ENCODE measurements around the gene HUS1B.
"Not testable (repeated sequence)": the region's sequence is repeated elsewhere in the genome, so short reads cannot be mapped to it uniquely, and the experiment has no call there.

Gene HUS1B

DNA sequence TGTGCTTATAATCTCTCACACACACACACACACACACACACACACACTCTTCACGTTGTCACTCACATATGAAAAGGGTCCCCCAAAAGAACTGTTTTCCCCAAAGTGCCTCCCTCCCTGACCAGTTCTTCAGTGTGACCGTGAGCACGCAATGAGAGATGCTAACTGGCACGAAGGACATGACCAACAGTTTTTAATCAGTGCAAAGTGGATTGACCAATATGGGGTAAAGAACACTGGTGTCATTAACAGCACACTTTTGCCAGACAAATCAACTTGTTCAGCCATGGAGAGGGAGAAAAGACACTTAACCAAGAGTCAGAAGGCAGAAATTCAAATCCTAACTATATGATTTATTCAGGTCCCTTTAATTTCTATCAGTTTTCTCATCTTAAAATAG, 21.0 kb upstream of the HUS1B start:
- DNase-seq, result no peak

DNA sequence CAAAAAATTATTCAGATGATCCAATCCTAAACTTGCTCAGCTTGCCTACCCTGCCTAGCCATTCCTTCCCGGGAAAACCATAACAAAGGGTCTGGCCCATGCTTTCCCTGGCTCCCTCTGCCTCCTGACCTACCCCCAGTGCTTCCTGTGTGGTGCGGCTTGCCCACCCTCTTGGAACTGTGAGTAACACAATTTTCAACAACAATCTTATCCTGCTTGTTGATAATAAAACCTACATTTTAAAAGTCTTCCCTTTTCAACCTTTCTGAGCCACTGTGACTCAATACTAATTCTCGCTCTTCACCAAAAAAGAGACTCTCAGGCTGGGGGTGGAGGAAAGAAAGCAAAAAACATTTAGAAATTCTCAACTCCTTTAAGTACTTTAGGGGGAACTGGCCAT, 18.1 kb upstream of the HUS1B start:
- DNase-seq, result no peak

DNA sequence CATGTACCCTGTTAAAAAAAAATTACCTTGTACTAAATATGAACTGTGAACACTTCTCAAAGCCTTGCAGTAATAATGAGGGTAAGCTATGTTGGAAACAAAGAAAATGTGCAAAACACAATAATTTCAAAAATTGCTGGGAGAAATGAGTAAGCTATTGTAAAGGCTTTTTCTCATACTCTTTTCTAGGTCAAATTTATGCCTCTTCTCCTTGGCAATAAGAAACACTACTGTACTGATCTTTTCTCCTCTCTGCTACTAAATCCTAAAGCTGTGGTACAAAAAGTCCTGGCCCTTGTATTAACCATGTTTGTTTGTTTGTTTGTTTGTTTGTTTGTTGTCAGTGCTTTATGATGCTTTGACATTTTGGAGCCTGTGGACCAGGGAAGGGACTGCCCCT, 17.5 kb upstream of the HUS1B start:
- no peak for DNase-seq

DNA sequence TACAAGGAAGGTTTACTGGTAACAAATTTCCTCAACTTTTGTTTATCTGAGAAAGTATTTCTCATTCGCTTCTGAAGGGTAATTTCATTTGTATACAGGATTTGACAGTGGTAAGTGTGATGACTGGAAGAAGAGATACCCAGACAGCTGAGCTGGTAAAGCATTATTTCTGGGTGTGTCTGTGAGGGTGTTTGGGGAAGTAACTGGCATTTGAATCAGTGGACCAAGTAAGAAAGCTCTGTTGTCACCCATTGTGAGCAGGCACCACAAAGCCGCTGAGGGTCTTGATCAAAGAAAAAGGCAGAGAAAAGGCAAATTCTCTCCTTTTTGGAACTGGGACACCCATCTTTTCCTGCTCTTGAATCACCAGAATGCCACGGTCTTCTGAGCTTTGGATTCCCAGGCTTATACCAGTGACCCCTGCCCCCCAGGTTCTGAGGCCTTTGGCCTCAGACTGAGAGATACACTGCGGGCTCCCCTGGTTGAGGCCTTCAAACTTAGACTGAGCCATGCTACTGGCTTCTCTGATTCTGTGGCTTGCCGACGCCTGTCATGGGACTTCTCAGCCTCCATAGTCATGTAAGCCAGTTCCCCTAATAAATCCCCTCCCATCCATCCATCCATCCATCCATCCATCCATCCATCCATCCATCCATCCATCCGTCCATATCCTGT, 10.5 kb upstream of the HUS1B start:
- DNase-seq, result no peak

DNA sequence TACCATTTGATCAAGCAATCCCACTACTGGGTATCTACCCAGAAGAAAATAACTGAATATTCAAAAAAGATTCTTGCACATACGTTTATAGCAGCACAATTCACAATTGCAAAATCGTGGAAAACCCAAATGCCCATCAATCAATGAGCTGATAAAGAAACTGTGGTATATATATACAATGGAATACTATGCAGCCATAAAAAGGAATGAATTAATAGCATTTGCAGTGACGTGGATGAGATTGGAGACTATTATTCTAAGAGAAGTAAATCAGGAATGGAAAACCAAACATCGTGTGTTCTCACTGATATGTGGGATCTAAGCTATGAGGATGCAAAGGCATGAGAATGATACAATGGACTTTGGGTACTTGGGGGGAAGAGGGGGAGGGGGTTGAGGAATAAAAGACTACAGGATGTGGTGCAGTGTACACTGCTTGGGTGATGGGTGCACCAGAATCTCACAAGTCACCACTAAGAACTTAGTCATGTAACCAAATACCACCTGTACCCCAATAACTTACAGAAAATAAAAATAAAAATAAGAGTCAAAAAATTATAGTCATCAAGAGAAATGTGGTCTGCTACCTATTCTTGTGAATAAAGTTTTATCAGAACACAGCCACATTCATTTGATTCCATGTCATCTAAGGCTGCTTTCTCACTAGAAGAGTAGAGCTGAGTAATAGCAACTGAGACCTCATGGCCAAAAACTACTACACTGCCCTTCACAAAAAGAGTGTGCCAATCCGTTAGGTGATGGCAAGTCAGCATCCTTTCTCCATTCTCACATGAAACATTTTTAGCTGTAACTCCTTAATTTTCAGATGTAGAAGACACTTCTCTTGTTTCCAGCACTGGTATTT, 8.7 kb upstream of the HUS1B start:
- no peak for DNase-seq

DNA sequence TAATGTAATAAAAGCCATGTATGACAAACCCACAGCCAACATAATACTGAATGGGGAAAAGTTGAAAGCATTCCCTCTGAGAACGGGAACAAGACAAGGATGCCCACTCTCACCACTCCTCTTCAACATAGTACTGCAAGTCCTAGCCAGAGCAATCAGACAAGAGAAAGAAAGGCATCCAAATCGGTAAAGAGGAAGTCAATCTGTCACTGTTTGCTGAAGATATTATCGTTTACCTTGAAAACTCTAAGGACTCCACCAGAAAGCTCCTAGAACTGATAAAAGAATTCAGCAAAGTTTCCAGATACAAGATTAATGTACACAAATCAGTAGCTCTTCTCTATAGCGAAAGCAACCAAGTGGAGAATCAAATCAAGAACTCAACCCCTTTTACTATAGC, 6.9 kb upstream of the HUS1B start:
- not testable (repeated sequence) for DNase-seq

DNA sequence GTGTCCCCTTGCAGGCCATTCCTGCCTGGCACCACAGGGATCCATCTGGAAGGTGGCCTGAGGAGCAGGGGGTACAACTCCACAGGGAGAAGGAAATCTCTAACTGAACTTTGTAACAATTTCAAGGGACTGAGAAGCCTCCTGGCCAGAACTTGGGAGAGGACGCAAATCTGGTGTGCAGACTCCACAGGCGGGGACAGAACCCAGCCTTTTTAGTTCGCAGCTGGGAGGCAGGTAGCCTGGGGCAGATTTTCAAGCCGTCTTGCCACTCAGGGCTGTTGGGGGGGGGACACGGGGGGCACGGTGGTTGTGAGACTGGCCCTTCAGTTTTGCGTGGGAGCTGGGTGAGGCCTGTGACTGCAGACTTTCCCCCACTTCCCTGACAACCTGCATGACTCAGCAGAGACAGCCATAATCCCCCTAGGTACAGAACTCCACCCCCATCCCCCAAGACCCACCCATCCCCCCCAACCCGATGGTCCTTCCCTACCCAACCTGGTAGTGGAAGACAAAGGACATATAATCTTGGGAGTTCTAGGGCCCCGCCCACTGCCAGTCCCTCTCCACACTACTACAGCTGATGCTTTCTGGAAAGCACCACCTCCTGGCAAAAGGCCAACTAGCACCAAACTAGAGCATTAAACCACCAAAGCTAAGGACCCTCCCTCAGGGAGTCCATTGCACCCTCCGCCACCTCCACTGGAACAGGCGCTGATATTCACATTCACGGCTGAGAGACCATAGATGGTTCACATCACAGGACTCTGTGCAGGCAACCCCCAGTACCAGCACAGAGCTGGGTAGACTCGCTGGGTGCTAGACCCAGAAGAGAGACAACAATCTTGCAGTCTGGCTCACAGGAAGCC, 3.0 kb upstream of the HUS1B start:
- DNase-seq, result no peak

DNA sequence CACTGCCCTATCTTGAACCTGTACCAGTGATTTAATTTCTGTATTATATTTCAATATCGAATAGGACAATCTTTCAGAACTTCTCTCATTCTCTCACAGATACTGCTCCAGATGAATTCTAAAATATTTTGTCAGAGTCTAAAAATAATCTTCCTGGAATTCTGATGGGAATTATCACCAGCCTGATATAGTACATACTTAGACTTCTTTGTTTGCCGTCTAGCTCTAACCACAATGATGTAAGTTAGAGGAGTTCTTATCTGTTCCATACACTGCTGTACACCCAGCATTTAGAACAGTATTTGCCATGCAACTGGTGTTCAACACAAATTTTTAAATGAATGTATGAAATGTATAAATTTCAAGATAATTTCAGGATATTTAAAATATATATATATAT, 1.3 kb upstream of the HUS1B start:
- no peak for DNase-seq

DNA sequence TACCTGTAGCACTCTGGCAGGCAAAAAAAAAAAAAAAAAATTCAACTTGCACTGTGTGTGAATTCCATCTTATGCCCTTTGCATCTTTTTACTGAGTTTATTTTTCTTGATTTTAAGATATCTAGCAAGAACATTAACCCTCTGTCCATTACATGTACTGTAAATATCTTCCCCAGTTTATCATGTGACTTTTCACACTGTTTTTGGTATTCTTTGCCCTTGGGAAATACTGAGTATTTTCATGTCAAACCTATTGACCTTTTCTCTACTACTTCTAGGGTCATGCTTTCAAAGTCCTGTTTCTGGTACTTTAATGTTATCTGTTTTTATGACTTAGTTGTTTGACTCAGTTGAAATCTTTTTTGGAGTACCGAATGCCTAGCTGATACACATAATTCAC, 843 bp upstream of the HUS1B start:
- no peak for DNase-seq

DNA sequence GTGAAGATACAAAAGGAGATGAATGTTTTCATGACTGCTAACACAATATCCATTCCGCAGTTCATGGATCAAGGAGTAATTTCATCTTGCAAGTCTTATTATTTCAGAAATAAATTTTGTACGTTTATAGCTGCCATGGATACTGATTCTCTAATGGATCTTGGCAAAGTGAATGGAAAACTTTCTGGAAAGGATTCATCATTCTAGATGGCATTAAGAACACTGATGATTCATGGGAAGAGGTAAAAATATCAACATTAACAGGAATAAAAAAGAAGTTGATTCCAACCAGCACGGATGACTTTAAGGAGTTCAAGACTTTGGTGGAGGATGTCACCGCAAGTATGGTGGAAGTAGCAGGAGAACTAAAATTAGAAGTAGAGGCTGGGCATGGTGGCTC, 2.8 kb downstream of the HUS1B start:
- DNase-seq, result no peak

DNA sequence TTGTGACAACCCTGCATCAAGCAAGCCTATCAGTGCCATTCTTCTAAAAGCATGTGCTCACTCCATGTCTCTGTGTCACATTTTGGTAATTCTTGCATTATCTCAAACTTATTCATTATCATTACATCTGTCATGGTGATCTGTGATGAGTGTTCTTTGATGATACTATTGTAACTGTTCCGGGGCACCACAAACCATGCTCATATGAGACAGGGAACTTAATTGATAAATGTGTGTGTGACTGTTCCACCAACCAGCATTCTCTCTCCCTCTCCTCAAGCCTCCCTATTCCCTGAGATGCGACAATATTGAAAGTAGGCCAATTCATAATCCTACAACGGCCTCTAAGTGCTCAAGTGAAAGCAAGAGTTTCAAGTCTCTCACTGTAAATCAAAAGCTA, 4.0 kb downstream of the HUS1B start:
- DNase-seq, result no peak

DNA sequence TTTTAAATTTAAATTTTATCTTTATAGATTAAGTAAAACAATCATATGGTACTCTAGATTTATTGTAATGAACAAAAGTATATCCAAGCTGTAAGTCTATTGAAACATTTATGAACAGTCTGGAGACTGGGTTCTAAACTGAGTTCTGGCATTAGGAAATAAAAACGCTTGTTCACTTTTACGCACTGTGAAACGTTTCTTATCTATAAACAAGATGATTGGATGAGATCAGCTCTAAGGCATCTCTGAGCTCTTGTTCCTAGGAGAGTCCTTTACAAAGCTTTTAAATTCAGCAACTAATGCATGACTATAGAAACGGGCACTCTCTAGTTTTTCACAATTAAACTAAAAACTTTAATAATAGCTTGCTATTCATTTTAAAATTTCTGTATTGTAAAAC, 6.8 kb downstream of the HUS1B start:
- no peak for DNase-seq

DNA sequence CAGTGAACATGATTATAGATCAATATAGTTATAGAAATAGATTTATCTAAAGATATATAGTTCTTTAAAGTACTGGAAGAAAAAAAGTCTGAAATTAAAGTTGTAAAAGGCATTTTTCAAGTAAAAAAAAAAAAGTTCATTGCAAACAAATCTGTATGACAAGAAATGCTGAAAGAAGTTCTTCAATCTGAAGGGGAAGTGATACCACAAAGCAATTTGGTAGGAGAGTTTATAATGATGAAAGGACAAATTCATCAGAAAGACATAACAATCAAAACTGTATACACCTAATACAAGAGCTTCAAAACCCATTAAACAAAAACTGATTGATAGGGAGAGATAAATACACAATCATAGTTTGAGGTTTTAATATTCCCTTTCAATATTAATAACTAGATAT, 14.1 kb downstream of the HUS1B start:
- DNase-seq, result no peak

DNA sequence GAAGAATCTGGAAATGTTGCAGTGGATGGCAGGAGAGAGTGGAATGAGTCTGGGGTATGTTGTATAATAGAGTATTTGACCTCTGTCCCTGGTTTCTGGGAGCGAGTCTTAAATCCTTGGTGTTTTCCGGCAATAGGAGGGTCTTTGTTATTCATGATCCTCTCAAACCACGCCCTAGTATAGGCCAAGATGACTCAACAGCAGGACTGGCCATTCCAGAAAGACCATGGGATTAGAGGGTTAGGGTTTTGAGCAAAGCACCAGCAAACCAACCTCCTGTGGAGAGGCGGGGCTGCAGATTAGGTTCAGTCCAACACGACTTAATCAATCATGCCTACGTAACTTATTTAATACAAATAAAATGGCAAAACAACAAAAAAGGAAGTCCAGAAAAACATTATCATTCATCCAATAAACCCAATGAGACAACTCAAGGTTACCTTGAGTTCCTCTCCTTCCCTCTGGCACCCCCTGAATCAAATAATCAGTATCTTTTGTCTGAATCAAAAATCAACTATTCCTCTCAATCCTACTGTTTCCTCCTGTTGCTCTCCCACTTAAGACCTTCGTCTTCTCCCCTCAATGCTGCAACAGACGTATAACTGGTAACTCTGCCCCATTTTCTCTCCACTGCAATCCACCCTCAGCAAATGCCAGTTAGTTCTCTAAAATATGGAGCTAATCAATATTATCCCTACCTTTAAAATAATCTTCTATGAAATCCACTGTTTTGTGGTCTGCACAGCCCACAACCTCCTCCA, 15.5 kb downstream of the HUS1B start:
- DNase-seq, result no peak

DNA sequence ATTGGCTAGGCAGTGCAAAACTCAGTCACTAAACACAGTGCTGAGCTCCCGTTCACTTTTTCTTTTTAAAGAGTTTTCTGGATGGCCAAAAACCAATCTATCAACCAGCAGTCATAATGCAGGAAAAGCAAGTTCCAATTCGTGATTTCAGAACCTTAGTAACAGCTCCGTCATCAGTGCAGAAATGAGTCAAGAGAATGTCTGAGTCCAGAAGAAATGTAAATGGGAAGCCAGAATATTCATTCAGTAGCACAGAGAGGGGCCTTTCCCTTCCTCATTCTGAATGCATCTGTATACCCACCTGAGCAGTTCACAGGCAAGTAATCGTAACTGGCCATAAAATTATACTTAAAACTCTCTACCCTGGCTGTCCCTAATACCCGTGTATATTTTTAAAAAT, 20.4 kb downstream of the HUS1B start:
- no peak for DNase-seq

DNA sequence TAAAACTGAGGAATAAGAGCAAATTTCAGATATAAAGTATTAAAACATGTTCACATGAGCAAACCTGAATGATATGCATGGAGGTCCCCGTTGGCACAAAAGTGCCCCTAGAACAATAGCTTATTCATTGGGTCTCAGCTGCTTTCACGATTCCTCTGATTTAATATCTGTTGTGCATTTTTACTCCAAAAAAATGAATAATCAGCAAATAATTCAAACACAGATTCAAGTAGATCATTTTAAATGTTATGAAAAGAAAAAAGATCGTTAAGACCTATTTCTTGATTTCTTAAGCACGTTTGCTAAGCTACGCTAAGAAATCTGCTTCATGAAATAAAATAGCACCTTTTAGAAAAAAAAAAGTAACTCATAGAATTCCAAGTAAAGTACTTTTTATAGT, 21.7 kb downstream of the HUS1B start:
- no peak for DNase-seq

DNA sequence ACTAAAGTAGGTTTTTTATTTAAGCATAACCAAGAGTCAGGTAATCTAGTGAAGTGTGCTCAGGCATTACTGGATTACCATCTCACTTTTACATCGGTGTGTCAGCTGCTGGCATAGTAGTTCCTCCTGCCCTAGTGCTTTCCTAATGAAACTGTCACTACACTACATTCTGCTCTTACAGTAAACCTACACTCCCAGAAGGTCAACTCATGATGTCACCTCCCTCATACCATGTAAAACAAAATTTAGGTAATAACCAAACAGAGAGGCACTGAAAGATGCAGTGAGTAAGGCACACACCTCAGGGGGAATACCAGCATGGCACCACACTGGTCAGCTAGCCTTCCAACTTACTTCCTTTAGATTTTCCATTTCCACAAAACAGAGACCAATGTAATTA, 23.3 kb downstream of the HUS1B start:
- no peak for DNase-seq

DNA sequence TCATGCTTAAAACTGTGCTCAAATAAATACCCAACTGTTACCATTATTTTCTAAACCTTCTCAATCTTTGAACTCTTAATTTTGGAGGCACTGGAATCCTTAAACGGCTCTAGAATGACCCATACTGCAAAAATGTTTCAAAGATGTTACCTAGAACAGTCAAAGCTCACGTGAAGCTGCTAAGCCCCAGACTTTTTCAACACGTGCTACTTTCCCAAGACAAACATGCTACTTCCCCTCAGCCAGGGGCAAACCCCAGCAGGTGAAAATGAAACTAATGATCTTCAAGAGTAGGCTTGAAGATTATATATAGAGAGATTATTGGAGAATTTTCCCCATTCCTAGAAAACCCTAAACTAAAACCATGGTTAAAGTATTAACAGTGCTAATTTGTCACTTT, 28.1 kb downstream of the HUS1B start:
- DNase-seq, result peak in 1 of 2 donors; percentile 25

DNA sequence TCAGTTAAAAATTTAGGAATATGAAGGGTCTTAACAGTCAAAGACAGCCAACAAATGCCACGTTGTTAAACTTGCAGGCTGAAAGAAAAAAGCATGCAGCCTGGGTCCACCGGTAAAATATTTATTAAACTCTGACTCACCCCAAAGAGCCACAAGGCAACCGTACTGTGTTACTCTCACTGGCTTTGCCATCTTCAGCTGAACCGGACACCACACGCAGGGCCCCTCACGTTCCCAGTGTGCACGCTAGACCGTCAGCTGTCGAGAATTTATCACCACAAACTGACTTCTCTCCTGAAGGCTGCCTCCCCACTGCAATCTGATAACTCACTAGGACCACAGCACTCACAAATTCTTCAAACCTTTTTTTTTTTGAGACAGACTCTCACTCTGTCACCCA, 30.7 kb downstream of the HUS1B start:
- no peak for DNase-seq

DNA sequence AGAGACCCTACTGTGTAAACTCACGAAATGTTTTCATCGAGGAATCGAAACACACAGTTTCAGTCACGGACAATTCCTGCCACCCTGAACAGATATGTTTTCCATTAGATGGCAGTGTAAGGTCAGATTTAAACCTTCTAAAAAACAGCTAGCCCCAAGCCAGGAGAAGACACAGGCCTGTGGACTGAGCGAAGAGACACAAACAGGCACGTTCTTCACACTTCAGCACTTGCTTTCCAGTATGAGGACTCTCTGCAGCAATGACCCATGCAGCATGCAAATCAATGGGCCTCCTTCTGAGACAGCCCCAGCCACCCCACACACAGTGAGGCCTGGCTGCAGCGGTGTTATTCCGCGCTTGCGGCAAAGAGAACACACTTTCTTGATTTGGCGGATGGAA, 31.9 kb downstream of the HUS1B start:
- DNase-seq, result no peak

DNA sequence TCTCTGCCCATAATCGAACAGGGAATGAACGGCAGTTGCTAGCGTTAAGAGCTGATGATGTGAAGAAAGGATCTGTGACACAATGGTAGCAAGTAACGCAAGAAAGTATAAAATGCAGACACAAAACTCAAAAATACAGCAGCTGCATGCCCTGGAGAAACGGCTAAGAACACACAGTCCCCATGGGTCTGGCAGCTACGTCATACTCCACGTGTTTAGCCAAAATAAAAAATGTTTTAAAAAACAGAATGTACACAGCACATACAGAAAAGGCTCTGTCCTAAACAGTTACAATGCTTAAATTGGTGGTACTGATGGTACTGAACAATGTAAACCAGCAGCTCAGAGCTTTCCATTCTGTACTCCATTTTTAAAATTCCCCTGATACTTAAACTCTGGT, 34.4 kb downstream of the HUS1B start:
- no peak for DNase-seq

DNA sequence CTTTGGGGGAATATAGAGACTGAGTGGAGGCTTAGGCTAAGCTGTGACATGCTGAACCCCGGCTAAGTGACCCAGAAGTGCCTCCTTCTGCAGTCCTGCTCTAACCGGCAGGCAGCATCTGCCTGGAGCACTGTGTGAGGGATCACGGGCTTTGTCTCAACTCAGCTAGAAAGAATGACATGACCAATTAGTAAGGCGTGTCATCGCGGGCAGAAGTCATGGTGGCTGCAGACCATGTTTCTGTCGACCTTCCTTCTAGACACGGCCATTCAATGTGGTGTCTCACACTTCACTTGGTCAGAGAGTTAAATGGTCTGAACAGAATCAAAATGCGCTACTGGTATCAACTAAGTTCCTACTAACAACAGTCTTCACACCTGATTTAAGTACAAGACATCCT, 35.0 kb downstream of the HUS1B start:
- DNase-seq, result no peak

DNA sequence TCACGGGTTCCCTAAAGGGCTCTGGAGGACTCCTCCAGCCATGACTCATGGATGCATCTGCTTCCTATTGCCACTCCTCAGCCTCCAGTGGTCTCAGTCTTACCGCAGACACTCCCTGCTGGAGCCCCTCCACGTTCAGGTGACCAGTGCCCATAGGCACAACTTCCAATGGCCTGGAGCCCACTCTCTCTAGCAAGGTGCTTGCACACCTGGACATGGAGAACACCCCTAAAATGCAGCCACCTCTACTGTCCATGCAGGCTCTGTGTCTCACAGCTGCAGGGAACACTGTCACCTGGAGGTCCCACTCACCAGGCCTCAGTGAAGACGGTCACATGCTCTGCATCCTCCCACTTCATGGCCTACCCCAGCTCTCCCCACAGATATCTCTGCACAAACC, 36.0 kb downstream of the HUS1B start:
- no peak for DNase-seq
